HEK293 (cell line): ENCODE data around the gene KCNB1.

ENCODE experiments used
- ZNF776 ChIP-seq: fragments of 450-650 bp; formaldehyde crosslinking; IDR thresholded peaks from 2 replicates; pipeline ENCODE4 v1.5.0; 2017; ENCODE audit warnings: missing biosample characterization, missing genetic modification characterization, borderline replicate concordance
- TF ChIP-seq, protein P1 (sequence below): fragments of 450-650 bp; formaldehyde crosslinking; IDR thresholded peaks from 2 replicates; pipeline ENCODE4 v1.5.1; 2016; ENCODE audit warnings: missing biosample characterization, missing genetic modification characterization
- TF ChIP-seq, protein P2 (sequence below): fragments of 450-650 bp; formaldehyde crosslinking; IDR thresholded peaks from 2 replicates; pipeline ENCODE4 v1.5.1; 2016; ENCODE audit warnings: missing biosample characterization, missing genetic modification characterization
- TF ChIP-seq, protein P3 (sequence below): fragments of 450-650 bp; IDR thresholded peaks from 2 replicates; pipeline ENCODE4 v1.5.1; 2018; ENCODE audit warnings: missing biosample characterization, mild to moderate bottlenecking, missing genetic modification characterization
- TF ChIP-seq, protein P4 (sequence below): sonication (generic); formaldehyde crosslinking; IDR thresholded peaks from 2 replicates; pipeline ENCODE4 v1.8.1; 2022; ENCODE audit warnings: mild to moderate bottlenecking, moderate library complexity, missing genetic modification reagents

DNA sequence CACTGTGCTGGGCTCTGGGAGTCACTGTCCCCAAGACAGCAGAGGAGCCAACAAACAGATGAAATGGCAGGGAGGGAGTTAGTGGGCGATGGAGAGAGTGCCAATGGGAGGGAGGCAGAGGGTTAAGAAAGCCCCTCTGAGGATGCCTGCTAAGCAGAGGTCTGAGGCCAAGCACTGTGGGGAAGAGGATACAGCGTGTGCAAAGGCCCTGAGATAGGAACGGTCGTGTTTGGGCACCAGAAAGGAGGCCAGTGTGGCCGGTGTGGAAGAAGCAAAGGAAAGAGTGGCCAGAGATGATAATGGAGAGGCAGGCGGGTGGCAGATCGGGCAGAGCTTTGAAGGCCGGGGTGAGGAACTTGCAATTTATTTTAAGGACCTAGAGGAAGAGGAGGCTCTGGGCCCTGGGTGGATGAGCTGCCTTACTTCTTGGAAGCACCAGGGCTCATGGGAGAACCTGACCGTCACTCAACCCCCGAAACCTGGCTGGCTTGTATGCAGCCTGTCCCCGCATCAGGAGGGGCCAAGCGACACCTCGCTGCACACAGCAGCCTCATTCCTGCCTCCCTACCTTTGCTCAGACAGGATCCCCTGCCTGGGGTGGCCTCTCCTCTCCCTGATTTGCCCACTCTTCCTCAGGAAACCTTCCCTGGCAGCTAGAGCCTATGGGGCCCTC is 73.0 kb downstream of the KCNB1 start:
- TF ChIP-seq, protein P1, sequence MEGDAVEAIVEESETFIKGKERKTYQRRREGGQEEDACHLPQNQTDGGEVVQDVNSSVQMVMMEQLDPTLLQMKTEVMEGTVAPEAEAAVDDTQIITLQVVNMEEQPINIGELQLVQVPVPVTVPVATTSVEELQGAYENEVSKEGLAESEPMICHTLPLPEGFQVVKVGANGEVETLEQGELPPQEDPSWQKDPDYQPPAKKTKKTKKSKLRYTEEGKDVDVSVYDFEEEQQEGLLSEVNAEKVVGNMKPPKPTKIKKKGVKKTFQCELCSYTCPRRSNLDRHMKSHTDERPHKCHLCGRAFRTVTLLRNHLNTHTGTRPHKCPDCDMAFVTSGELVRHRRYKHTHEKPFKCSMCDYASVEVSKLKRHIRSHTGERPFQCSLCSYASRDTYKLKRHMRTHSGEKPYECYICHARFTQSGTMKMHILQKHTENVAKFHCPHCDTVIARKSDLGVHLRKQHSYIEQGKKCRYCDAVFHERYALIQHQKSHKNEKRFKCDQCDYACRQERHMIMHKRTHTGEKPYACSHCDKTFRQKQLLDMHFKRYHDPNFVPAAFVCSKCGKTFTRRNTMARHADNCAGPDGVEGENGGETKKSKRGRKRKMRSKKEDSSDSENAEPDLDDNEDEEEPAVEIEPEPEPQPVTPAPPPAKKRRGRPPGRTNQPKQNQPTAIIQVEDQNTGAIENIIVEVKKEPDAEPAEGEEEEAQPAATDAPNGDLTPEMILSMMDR, result no peak
- TF ChIP-seq, protein P2, sequence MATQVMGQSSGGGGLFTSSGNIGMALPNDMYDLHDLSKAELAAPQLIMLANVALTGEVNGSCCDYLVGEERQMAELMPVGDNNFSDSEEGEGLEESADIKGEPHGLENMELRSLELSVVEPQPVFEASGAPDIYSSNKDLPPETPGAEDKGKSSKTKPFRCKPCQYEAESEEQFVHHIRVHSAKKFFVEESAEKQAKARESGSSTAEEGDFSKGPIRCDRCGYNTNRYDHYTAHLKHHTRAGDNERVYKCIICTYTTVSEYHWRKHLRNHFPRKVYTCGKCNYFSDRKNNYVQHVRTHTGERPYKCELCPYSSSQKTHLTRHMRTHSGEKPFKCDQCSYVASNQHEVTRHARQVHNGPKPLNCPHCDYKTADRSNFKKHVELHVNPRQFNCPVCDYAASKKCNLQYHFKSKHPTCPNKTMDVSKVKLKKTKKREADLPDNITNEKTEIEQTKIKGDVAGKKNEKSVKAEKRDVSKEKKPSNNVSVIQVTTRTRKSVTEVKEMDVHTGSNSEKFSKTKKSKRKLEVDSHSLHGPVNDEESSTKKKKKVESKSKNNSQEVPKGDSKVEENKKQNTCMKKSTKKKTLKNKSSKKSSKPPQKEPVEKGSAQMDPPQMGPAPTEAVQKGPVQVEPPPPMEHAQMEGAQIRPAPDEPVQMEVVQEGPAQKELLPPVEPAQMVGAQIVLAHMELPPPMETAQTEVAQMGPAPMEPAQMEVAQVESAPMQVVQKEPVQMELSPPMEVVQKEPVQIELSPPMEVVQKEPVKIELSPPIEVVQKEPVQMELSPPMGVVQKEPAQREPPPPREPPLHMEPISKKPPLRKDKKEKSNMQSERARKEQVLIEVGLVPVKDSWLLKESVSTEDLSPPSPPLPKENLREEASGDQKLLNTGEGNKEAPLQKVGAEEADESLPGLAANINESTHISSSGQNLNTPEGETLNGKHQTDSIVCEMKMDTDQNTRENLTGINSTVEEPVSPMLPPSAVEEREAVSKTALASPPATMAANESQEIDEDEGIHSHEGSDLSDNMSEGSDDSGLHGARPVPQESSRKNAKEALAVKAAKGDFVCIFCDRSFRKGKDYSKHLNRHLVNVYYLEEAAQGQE (tag by site-specific recombination), result no peak
- no peak for TF ChIP-seq ZNF776 (tag by site-specific recombination)
- TF ChIP-seq, protein P3, sequence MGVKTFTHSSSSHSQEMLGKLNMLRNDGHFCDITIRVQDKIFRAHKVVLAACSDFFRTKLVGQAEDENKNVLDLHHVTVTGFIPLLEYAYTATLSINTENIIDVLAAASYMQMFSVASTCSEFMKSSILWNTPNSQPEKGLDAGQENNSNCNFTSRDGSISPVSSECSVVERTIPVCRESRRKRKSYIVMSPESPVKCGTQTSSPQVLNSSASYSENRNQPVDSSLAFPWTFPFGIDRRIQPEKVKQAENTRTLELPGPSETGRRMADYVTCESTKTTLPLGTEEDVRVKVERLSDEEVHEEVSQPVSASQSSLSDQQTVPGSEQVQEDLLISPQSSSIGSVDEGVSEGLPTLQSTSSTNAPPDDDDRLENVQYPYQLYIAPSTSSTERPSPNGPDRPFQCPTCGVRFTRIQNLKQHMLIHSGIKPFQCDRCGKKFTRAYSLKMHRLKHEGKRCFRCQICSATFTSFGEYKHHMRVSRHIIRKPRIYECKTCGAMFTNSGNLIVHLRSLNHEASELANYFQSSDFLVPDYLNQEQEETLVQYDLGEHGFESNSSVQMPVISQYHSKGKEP, result no peak
- TF ChIP-seq, protein P4, sequence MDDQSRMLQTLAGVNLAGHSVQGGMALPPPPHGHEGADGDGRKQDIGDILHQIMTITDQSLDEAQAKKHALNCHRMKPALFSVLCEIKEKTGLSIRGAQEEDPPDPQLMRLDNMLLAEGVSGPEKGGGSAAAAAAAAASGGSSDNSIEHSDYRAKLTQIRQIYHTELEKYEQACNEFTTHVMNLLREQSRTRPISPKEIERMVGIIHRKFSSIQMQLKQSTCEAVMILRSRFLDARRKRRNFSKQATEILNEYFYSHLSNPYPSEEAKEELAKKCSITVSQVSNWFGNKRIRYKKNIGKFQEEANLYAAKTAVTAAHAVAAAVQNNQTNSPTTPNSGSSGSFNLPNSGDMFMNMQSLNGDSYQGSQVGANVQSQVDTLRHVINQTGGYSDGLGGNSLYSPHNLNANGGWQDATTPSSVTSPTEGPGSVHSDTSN, result no peak
